BJ (cell line): ENCODE results near the gene PXDN. TPM values are rescaled to one million over a fixed set of nuclear protein-coding genes. Genes with fewer than 3 reads are reported as not detected.

Experiments
- CTCF ChIA-PET: fragments of 350-600 bp; formaldehyde crosslinking; extraction: SDS; loops from one replicate; lab custom pipeline; 2021; ENCODE audit warnings: antibody characterized with exemption, inconsistent platforms; lab: Yijun Ruan, JAX
- POLR2A ChIA-PET: fragments of 300-600 bp; sonication (Branson Sonifier 250); formaldehyde crosslinking; extraction: SDS; loops from one replicate; lab custom pipeline; 2021; ENCODE audit warnings: antibody characterized with exemption; lab: Charles Lee
- DNase-seq: peaks from one replicate; pipeline ENCODE4 v3.0.0-alpha.2; 2011; ENCODE audit warnings: low read depth
- H3K27me3 ChIP-seq: 2 replicates; pipeline ENCODE4 v1.6.0; 2011; ENCODE audit warnings: low read length; ENCODE audit not compliant: control insufficient read depth, insufficient read depth
- H3K36me3 ChIP-seq: 2 replicates; pipeline ENCODE4 v1.5.1; 2011; ENCODE audit warnings: low read length; ENCODE audit not compliant: control insufficient read depth, insufficient read depth
- H3K4me3 ChIP-seq: 2 replicates; pipeline ENCODE4 v1.5.1; 2011; ENCODE audit warnings: low read depth, mild to moderate bottlenecking, control low read depth, low read length
- CTCF ChIP-seq: IDR thresholded peaks from 2 replicates; pipeline ENCODE4 v1.5.1; 2011; ENCODE audit warnings: low read depth, mild to moderate bottlenecking, control low read depth, inconsistent platforms, low read length, moderate library complexity; ENCODE audit not compliant: insufficient read depth
- polyA plus RNA-seq: library from polyadenylated mRNA; depleted of rRNA; stranded (reverse); fragments of >200 nt; gene quantifications from 2 replicates; pipeline ENCODE4 v1.2.3, GENCODE V29; 2011

Gene PXDN
- polyA plus RNA-seq, 1 experiment: 212 TPM

- no peak for DNase-seq
- no peaks in the 10 kb centered on the region for H3K27me3 ChIP-seq
- ChIA-PET POLR2A (interaction anchor here (0.6 kb wide), 1 partner anchor 35 kb away, joined by 3 read pairs; no protein-coding TSS in a partner anchor), CTCF (interaction anchor here (3.0 to 5.3 kb wide), 2 partner anchors 13 kb away, joined by 17 to 38 read pairs; no protein-coding TSS in a partner anchor)
- TF ChIP-seq CTCF: no peak
- no peaks in the 10 kb centered on the region for H3K36me3 ChIP-seq
- no peak overlapping the region for H3K4me3 ChIP-seq
Measured at GRCh38 chr2:1756456-1756855, 12.1 kb upstream of the PXDN start.

GRCh38 chr2:1755436-1756191, 11.3 kb upstream of the PXDN start:
- Histone ChIP-seq H3K36me3 (no peaks in the 10 kb centered on the region), H3K27me3 (no peaks in the 10 kb centered on the region), H3K4me3 (no peak overlapping the region)
- no peak for DNase-seq
- CTCF ChIA-PET: interaction anchor here (0.6 to 3.0 kb wide), 3 partner anchors 14 to 17 kb away, joined by 3 to 17 read pairs (median 4); no protein-coding TSS in a partner anchor
- POLR2A ChIA-PET: no interaction called here
- no peak for TF ChIP-seq CTCF

- H3K4me3 ChIP-seq: no peak overlapping the region
- CTCF ChIA-PET: interaction anchor here (0.6 to 3.0 kb wide), 4 partner anchors 15 to 204 kb away, joined by 4 to 17 read pairs (median 4); no protein-coding TSS in a partner anchor
- no peak for TF ChIP-seq CTCF
- POLR2A ChIA-PET: no interaction called here
- H3K27me3 ChIP-seq: no peaks in the 10 kb centered on the region
- no peaks in the 10 kb centered on the region for H3K36me3 ChIP-seq
- DNase-seq: no peak
Measured at GRCh38 chr2:1754461-1755170, 10.3 kb upstream of the PXDN start.

- ChIA-PET CTCF (interaction anchor here (0.7 to 3.0 kb wide), 3 partner anchors 16 to 203 kb away, joined by 4 to 17 read pairs (median 4); no protein-coding TSS in a partner anchor), POLR2A (no interaction called here)
- no peak overlapping the region for H3K4me3 ChIP-seq
- no peak for TF ChIP-seq CTCF
- DNase-seq: no peak
- H3K27me3 ChIP-seq: no peaks in the 10 kb centered on the region
- H3K36me3 ChIP-seq: no peaks in the 10 kb centered on the region
Measured at GRCh38 chr2:1754046-1754445, 9.7 kb upstream of the PXDN start.

GRCh38 chr2:1752751-1753150, 8.4 kb upstream of the PXDN start:
- POLR2A ChIA-PET: interaction anchor here (0.6 kb wide), 1 partner anchor 109 kb away, joined by 3 read pairs; no protein-coding TSS in a partner anchor
- no peaks in the 10 kb centered on the region for H3K36me3 ChIP-seq
- no peak for TF ChIP-seq CTCF
- no peak for DNase-seq
- CTCF ChIA-PET: interaction anchor here (0.8 to 3.4 kb wide), 4 partner anchors 14 to 202 kb away, joined by 3 to 28 read pairs (median 3); no protein-coding TSS in a partner anchor
- no peaks in the 10 kb centered on the region for H3K27me3 ChIP-seq
- H3K4me3 ChIP-seq: no peak overlapping the region
